IMR-90 (cell line): Measurements from ENCODE around the gene ZCCHC24. TPM values are rescaled to one million over a fixed set of nuclear protein-coding genes. Genes with fewer than 3 reads are reported as not detected.
A peak's percentile ranks its signal among the peaks of the same experiment; 100 is the strongest.

Source experiments
- ATAC-seq: fragments of 200-7000 bp; cut with Tn5 transposase; 2 replicates; pipeline ENCODE4 v1.9.1; 2020; ENCODE audit warnings: low read depth, mild to moderate bottlenecking, moderate library complexity
- BruUV-seq: library from RNA; stranded (reverse); fragments of 400-500 nt; replicated peaks from 2 replicates; lab custom pipeline; 2021; lab: Mats Ljungman, UMichigan
- CTCF ChIA-PET: fragments of 300-600 bp; formaldehyde crosslinking; extraction: SDS; loops from one replicate; lab custom pipeline; 2021; ENCODE audit warnings: antibody characterized with exemption; lab: Yijun Ruan, JAX
- POLR2A ChIA-PET: fragments of 300-600 bp; sonication (Branson Sonifier 250); formaldehyde crosslinking; loops from one replicate; lab custom pipeline; 2022; ENCODE audit warnings: antibody characterized with exemption; ENCODE audit not compliant: unreplicated experiment; lab: Charles Lee
- DNase-seq: peaks from one replicate; pipeline ENCODE4 v3.0.0; 2013
- H2AFZ ChIP-seq: replicated peaks from 2 replicates; pipeline ENCODE3; 2013; ENCODE audit warnings: low read length, mild to moderate bottlenecking; ENCODE audit not compliant: poor library complexity
- H2AK5ac ChIP-seq: 2 replicates; pipeline ENCODE4 v1.6.1; 2013; ENCODE audit warnings: low read depth, low read length, inconsistent platforms
- H2AK9ac ChIP-seq: replicated peaks from 2 replicates; pipeline ENCODE3; 2013; ENCODE audit warnings: mild to moderate bottlenecking, low read depth, low read length, moderate library complexity; ENCODE audit not compliant: poor library complexity
- H2BK120ac ChIP-seq: 2 replicates; pipeline ENCODE4 v1.6.1; 2013; ENCODE audit warnings: low read depth, low read length, inconsistent platforms
- H2BK15ac ChIP-seq: 3 replicates; pipeline ENCODE4 v1.6.1; 2013; ENCODE audit warnings: low read depth, low read length, inconsistent platforms
- H2BK20ac ChIP-seq: 2 replicates; pipeline ENCODE4 v1.6.1; 2013; ENCODE audit warnings: low read depth, mild to moderate bottlenecking, inconsistent platforms, low read length, moderate library complexity
- H2BK5ac ChIP-seq: 2 replicates; pipeline ENCODE4 v1.6.1; 2013; ENCODE audit warnings: mild to moderate bottlenecking, low read depth, low read length, inconsistent platforms; ENCODE audit not compliant: poor library complexity, severe bottlenecking
- H3K14ac ChIP-seq: replicated peaks from 2 replicates; pipeline ENCODE4 v1.6.1; 2013; ENCODE audit warnings: low read depth, low read length, inconsistent platforms
- H3K18ac ChIP-seq: 2 replicates; pipeline ENCODE4 v1.6.1; 2013; ENCODE audit warnings: low read depth, low read length, control low read depth
- H3K23ac ChIP-seq: 2 replicates; pipeline ENCODE4 v1.6.1; 2013; ENCODE audit warnings: low read depth, low read length, inconsistent platforms
- H3K27ac ChIP-seq: 2 replicates; pipeline ENCODE4 v1.5.1; 2013; ENCODE audit warnings: mild to moderate bottlenecking, control low read depth, low read length; ENCODE audit not compliant: insufficient read depth
- H3K27me3 ChIP-seq: 2 replicates; pipeline ENCODE4 v1.6.1; 2013; ENCODE audit warnings: low read length; ENCODE audit not compliant: control insufficient read depth, insufficient read depth
- H3K36me3 ChIP-seq: 2 replicates; pipeline ENCODE4 v1.6.1; 2013; ENCODE audit warnings: low read length, mixed read lengths; ENCODE audit not compliant: control insufficient read depth, insufficient read depth
- H3K4ac ChIP-seq: 2 replicates; pipeline ENCODE4 v1.6.1; 2013; ENCODE audit warnings: low read depth, low read length, inconsistent platforms
- H3K4me1 ChIP-seq: 2 replicates; pipeline ENCODE4 v1.6.1; 2013; ENCODE audit warnings: low read length, mixed read lengths; ENCODE audit not compliant: control insufficient read depth, insufficient read depth
- H3K4me2 ChIP-seq: 2 replicates; pipeline ENCODE4 v1.6.1; 2013; ENCODE audit warnings: low read depth, mild to moderate bottlenecking, control low read depth, low read length, moderate library complexity
- H3K4me3 ChIP-seq: 2 replicates; pipeline ENCODE4 v1.5.1; 2013; ENCODE audit warnings: low read depth, mild to moderate bottlenecking, control low read depth, low read length, moderate library complexity; ENCODE audit not compliant: insufficient read depth
- H3K56ac ChIP-seq: 2 replicates; pipeline ENCODE4 v1.6.1; 2013; ENCODE audit warnings: low read length, inconsistent platforms; ENCODE audit not compliant: insufficient read depth; ENCODE audit errors: extremely low read depth
- H3K79me1 ChIP-seq, 2 experiments: 2 replicates each; pipeline ENCODE4 v1.6.1; 2013; ENCODE audit warnings: low read length in 2 of 2, inconsistent platforms in 1 of 2, low read depth in 1 of 2
- H3K9ac ChIP-seq: 2 replicates; pipeline ENCODE4 v1.6.1; 2013; ENCODE audit warnings: low read depth, low read length, control low read depth
- H3K9me1 ChIP-seq: 2 replicates; pipeline ENCODE4 v1.6.1; 2013; ENCODE audit warnings: low read length, inconsistent platforms; ENCODE audit not compliant: insufficient read depth
- H3K9me3 ChIP-seq: 2 replicates; pipeline ENCODE4 v1.6.1; 2013; ENCODE audit warnings: low read length; ENCODE audit not compliant: control insufficient read depth, insufficient read depth
- H4K20me1 ChIP-seq: 2 replicates; pipeline ENCODE4 v1.6.1; 2013; ENCODE audit warnings: low read length, inconsistent platforms; ENCODE audit not compliant: insufficient read depth
- H4K5ac ChIP-seq: 2 replicates; pipeline ENCODE4 v1.6.1; 2013; ENCODE audit warnings: mild to moderate bottlenecking, low read depth, low read length, control low read depth
- H4K8ac ChIP-seq, 2 experiments: 2 replicates each; pipeline ENCODE4 v1.6.1; 2013; ENCODE audit warnings: low read depth in 2 of 2, low read length in 2 of 2, control low read depth in 1 of 2, inconsistent platforms in 1 of 2
- H4K91ac ChIP-seq: 2 replicates; pipeline ENCODE4 v1.6.1; 2013; ENCODE audit warnings: low read depth, low read length, inconsistent platforms; ENCODE audit not compliant: insufficient read depth
- BHLHE40 ChIP-seq: fragments of 150-350 bp; IDR thresholded peaks from 2 replicates; pipeline ENCODE4 v1.6.1; 2016; ENCODE audit warnings: mild to moderate bottlenecking, low read depth, low read length
- MAFK ChIP-seq: IDR thresholded peaks from 2 replicates; pipeline ENCODE4 v1.6.1; 2012; ENCODE audit warnings: low read depth, low read length, improper control_type of control experiment
- MXI1 ChIP-seq: IDR thresholded peaks from 2 replicates; pipeline ENCODE4 v1.6.1; 2012; ENCODE audit warnings: low read depth, mild to moderate bottlenecking, low read length, moderate library complexity, borderline replicate concordance
- SMC3 ChIP-seq: fragments of 150-350 bp; IDR thresholded peaks from 2 replicates; pipeline ENCODE4 v1.6.1; 2016; ENCODE audit warnings: low read depth, mild to moderate bottlenecking, antibody characterized with exemption, low read length, moderate library complexity
- WGBS, 2 experiments: methylation state at CpG; one replicate each; pipeline versions ENCODE4 v1.1.5 to v1.1.7; 2013; ENCODE audit warnings: missing lambda C conversion rate in 2 of 2; ENCODE audit not compliant: insufficient read length in 1 of 2; ENCODE audit errors: extremely low coverage in 2 of 2; 5-methylcytosine and 5-hydroxymethylcytosine counted together
- dilution Hi-C: fragments of 300-500 bp; cut with HindIII; formaldehyde crosslinking; loops from one replicate; pipeline ENCODE4 v1.14.3; 2018; ENCODE audit warnings: low sequenced_read_pairs; ENCODE audit not compliant: unreplicated experiment
- in situ Hi-C: fragments of 300-500 bp; cut with MboI; formaldehyde crosslinking; loops from 3 replicates; pipeline ENCODE4 v1.14.3; 2019; ENCODE audit warnings: low sequenced_read_pairs, inconsistent platforms, mixed read lengths
- intact Hi-C: fragments of 100-400 bp; cut with micrococcal nuclease; formaldehyde crosslinking; loops from 2 replicates; pipeline ENCODE4 v1.10.0; 2022
- polyA plus RNA-seq, 3 experiments: library from polyadenylated mRNA; depleted of rRNA; stranded (reverse); fragments of >200 nt; gene quantifications; 2 replicates each; pipeline ENCODE4 v1.2.3, GENCODE V29; 2012; ENCODE audit warnings: low replicate concordance in 1 of 3
- total RNA-seq: library from RNA; depleted of rRNA; stranded (reverse); fragments of >200 nt; gene quantifications from 2 replicates; pipeline ENCODE4 v1.2.3, GENCODE V29; 2012
- TF ChIP-seq, protein P1 (sequence below): fragments of 150-350 bp; IDR thresholded peaks from 2 replicates; pipeline ENCODE4 v1.6.1; 2016; ENCODE audit warnings: low read depth, mild to moderate bottlenecking, low read length, moderate library complexity, borderline replicate concordance
- TF ChIP-seq, protein P2 (sequence below): fragments of 150-350 bp; IDR thresholded peaks from 2 replicates; pipeline ENCODE4 v1.6.1; 2017; ENCODE audit warnings: mild to moderate bottlenecking, antibody characterized with exemption, low read length, low read depth
- TF ChIP-seq, protein P3 (sequence below): conservative IDR thresholded peaks from 2 replicates; pipeline ENCODE4 v1.5.1; 2012; ENCODE audit warnings: mild to moderate bottlenecking, low read depth, low read length, improper control_type of control experiment

Gene ZCCHC24
- total and polyA plus RNA-seq, 2 of the 4 experiments (the other 2 are of a cell fraction) = 15.1 to 25.9 TPM

DNA sequence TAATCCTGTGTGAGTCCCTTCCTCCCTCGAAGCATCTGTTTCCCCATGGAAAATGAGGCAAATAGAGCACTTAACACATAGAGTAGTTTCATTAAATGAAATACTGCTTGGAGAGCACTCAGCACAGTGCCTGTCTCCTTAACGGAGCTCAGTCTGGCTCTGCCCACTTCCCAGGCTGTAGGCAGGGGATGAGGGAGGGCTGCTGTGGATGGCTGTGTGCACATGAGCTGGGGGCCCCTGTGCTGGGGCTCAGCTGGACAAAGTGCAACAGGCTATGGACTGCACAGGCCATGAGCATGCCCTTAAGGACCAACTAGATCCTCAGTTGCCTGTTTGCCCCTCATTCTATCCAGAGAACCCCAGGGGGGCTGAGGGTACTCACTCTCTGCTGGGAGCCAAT lies 14.5 kb downstream of the ZCCHC24 start:
- peaks cover 47% of the 10 kb centered on the region for H3K36me3 ChIP-seq
- H3K9ac ChIP-seq = no peak overlapping the region
- no peak overlapping the region for H2BK15ac ChIP-seq
- ChIA-PET CTCF (no interaction called here), POLR2A (no interaction called here)
- H3K14ac ChIP-seq = no peak overlapping the region
- no peak overlapping the region for H2BK20ac ChIP-seq
- in situ Hi-C loops = no loop called here
- H3K4me1 ChIP-seq = peaks cover 55% of the 10 kb centered on the region
- peaks cover 6% of the 10 kb centered on the region; the same call in 1 of the 2 replicates for H4K20me1 ChIP-seq
- peaks cover 42 to 73% of the 10 kb centered on the region in 2 experiments for H3K79me1 ChIP-seq
- H2AFZ ChIP-seq = no peak overlapping the region
- no peak for DNase-seq
- no peaks in the 10 kb centered on the region for H3K9me3 ChIP-seq
- no peak overlapping the region for H3K18ac ChIP-seq
- no peak overlapping the region for H4K91ac ChIP-seq
- H3K23ac ChIP-seq = no peak overlapping the region
- no peak overlapping the region for H2BK5ac ChIP-seq
- no peak overlapping the region for H3K56ac ChIP-seq
- no peak overlapping the region for H3K4ac ChIP-seq
- no TSS peak for BruUV-seq
- no CpG with 5 or more reads among the region's 2 CpGs for WGBS, 2 experiments
- H2AK5ac ChIP-seq = no peak overlapping the region
- intact Hi-C loops = no loop called here
- TF ChIP-seq, protein P1, sequence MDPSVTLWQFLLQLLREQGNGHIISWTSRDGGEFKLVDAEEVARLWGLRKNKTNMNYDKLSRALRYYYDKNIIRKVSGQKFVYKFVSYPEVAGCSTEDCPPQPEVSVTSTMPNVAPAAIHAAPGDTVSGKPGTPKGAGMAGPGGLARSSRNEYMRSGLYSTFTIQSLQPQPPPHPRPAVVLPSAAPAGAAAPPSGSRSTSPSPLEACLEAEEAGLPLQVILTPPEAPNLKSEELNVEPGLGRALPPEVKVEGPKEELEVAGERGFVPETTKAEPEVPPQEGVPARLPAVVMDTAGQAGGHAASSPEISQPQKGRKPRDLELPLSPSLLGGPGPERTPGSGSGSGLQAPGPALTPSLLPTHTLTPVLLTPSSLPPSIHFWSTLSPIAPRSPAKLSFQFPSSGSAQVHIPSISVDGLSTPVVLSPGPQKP = no peak
- TF ChIP-seq, protein P2, sequence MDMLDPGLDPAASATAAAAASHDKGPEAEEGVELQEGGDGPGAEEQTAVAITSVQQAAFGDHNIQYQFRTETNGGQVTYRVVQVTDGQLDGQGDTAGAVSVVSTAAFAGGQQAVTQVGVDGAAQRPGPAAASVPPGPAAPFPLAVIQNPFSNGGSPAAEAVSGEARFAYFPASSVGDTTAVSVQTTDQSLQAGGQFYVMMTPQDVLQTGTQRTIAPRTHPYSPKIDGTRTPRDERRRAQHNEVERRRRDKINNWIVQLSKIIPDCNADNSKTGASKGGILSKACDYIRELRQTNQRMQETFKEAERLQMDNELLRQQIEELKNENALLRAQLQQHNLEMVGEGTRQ = no peak
- TF ChIP-seq MXI1 (no peak), BHLHE40 (no peak), SMC3 (no peak), MAFK (no peak)
- TF ChIP-seq, protein P3, sequence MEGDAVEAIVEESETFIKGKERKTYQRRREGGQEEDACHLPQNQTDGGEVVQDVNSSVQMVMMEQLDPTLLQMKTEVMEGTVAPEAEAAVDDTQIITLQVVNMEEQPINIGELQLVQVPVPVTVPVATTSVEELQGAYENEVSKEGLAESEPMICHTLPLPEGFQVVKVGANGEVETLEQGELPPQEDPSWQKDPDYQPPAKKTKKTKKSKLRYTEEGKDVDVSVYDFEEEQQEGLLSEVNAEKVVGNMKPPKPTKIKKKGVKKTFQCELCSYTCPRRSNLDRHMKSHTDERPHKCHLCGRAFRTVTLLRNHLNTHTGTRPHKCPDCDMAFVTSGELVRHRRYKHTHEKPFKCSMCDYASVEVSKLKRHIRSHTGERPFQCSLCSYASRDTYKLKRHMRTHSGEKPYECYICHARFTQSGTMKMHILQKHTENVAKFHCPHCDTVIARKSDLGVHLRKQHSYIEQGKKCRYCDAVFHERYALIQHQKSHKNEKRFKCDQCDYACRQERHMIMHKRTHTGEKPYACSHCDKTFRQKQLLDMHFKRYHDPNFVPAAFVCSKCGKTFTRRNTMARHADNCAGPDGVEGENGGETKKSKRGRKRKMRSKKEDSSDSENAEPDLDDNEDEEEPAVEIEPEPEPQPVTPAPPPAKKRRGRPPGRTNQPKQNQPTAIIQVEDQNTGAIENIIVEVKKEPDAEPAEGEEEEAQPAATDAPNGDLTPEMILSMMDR = no peak
- no peak overlapping the region for H3K4me2 ChIP-seq
- no peak overlapping the region for H3K4me3 ChIP-seq
- H2BK120ac ChIP-seq = no peak overlapping the region
- no peak overlapping the region for H4K8ac ChIP-seq
- H3K9me1 ChIP-seq = peaks cover 37% of the 10 kb centered on the region
- peak overlapping the region; percentile 30 for H2AK9ac ChIP-seq
- no peak for ATAC-seq
- no peak overlapping the region; the same call in 1 of the 2 replicates for H3K27ac ChIP-seq
- H3K27me3 ChIP-seq = no peaks in the 10 kb centered on the region
- no peak overlapping the region for H4K5ac ChIP-seq
- dilution Hi-C loops = no loop called here
